GM06990 (cell line): ENCODE measurements around the gene C1RL.

Experiments used
- DNase-seq: peaks from one replicate; pipeline ENCODE4 v3.0.0-alpha.2; 2011; ENCODE audit not compliant: insufficient read length; ENCODE audit errors: extremely low read depth
- H3K27me3 ChIP-seq: replicated peaks from 2 replicates; pipeline ENCODE4 v1.6.0; 2011; ENCODE audit warnings: low read length; ENCODE audit not compliant: control insufficient read depth, insufficient read depth
- H3K36me3 ChIP-seq: 2 replicates; pipeline ENCODE4 v1.5.1; 2011; ENCODE audit warnings: low read length; ENCODE audit not compliant: control insufficient read depth, insufficient read depth
- H3K4me3 ChIP-seq: replicated peaks from 2 replicates; pipeline ENCODE4 v1.5.1; 2011; ENCODE audit warnings: low read depth, mild to moderate bottlenecking, control low read depth, low read length
- TF ChIP-seq, protein P1 (sequence below): IDR thresholded peaks from 2 replicates; pipeline ENCODE4 v1.5.1; 2011; ENCODE audit warnings: low read length, control low read depth, mild to moderate bottlenecking, inconsistent platforms; ENCODE audit not compliant: insufficient read depth, poor library complexity, severe bottlenecking

C1RL gene

GRCh38 chr12:7121324-7121723, 12.3 kb upstream of the C1RL start:
- Histone ChIP-seq H3K36me3 (peaks cover 12% of the 10 kb centered on the region), H3K27me3 (no peaks in the 10 kb centered on the region), H3K4me3 (no peak overlapping the region)
- no peak for DNase-seq
- TF ChIP-seq, protein P1, sequence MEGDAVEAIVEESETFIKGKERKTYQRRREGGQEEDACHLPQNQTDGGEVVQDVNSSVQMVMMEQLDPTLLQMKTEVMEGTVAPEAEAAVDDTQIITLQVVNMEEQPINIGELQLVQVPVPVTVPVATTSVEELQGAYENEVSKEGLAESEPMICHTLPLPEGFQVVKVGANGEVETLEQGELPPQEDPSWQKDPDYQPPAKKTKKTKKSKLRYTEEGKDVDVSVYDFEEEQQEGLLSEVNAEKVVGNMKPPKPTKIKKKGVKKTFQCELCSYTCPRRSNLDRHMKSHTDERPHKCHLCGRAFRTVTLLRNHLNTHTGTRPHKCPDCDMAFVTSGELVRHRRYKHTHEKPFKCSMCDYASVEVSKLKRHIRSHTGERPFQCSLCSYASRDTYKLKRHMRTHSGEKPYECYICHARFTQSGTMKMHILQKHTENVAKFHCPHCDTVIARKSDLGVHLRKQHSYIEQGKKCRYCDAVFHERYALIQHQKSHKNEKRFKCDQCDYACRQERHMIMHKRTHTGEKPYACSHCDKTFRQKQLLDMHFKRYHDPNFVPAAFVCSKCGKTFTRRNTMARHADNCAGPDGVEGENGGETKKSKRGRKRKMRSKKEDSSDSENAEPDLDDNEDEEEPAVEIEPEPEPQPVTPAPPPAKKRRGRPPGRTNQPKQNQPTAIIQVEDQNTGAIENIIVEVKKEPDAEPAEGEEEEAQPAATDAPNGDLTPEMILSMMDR = no peak

DNA sequence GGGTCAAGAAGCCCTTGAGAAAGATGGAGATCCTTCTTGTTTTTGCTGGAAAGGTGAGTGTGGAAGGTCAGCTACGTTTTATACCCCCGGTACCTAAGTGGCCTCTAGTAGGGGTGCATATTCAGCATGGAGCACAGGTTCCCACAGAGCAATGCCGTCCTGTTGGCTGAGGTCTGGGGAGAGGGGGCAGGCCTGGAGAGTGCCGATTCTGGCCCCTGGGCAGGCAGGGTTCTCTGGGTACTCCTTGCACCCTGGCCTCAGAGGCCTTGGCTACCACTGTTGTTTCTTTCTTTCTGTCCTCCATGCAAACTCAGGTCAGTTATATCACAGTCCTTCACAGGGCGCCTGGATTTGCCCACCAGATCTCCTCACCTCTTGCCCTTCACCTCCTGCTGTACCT, 11.2 kb upstream of the C1RL start:
- Histone ChIP-seq H3K27me3 (no peaks in the 10 kb centered on the region), H3K4me3 (no peak overlapping the region), H3K36me3 (peaks cover 15% of the 10 kb centered on the region)
- no peak for DNase-seq
- TF ChIP-seq, protein P1 = no peak

DNA sequence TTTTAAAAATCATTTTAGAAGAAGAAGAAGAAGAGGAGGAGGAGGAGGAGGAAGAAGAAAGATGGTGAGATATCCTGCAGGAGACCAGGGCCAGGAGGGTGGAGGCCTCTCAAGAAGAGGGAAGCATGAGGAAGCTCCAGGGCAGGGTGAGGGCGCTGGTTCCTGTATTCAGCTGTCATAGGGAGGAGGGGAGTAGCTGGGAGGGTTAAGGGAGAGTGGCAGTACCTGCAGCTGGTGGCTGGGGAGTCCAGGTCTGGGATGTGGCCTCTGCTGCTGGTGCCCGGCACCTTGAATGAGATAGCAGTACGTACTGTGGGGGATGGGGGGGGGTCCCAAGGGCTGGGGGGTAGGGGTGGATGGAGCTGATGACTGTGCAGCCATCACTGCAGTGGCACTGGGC, 9.9 kb upstream of the C1RL start:
- no peak overlapping the region for H3K4me3 ChIP-seq
- TF ChIP-seq, protein P1 = no peak
- DNase-seq = no peak
- no peaks in the 10 kb centered on the region for H3K27me3 ChIP-seq
- peaks cover 15% of the 10 kb centered on the region for H3K36me3 ChIP-seq

DNA sequence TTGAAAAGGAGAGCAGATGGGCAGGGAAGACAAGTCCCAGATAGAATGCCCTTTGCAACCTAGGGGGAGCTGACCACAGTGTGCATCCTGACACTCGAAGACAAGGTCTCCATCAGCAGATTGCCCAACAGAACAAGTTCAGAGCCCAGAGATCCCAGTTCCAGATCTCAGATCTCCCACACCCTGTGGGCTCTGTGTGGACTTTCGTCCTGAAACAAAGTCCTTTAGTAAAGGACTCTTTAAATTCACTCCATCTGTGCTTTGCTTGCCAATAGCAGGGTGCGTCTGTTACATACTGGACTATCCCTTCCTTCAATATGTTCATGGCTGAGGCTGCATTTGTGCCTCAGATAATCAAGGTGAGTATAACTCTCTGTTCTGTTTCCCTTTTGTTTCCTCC, 8.7 kb upstream of the C1RL start:
- Histone ChIP-seq H3K27me3 (no peaks in the 10 kb centered on the region), H3K36me3 (peaks cover 17% of the 10 kb centered on the region), H3K4me3 (no peak overlapping the region)
- no peak for DNase-seq
- TF ChIP-seq, protein P1 = no peak

DNA sequence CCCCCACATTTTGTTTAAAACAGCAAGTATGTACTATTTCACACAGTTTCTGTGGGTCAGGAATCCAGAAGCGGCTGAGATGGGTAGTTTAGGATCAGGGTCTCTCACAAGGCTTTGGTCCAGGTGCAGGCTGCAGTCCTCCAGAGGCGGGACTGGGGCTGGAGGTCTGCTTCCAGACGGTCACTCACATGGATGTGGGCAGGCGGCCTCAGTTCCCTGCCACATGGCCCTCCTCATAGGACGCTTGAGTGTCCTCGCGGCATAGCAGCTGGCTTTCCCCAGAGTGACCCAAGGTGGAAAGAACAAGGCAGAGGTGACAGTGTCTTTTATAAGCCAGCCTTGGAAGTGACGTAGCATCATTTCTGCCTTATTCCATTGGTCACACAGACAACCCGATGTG, 7.9 kb upstream of the C1RL start:
- Histone ChIP-seq H3K4me3 (no peak overlapping the region), H3K36me3 (peaks cover 17% of the 10 kb centered on the region), H3K27me3 (no peaks in the 10 kb centered on the region)
- TF ChIP-seq, protein P1 = no peak
- DNase-seq = no peak

GRCh38 chr12:7116196-7116595, 7.2 kb upstream of the C1RL start:
- TF ChIP-seq, protein P1 = no peak
- no peak for DNase-seq
- H3K36me3 ChIP-seq = peaks cover 15% of the 10 kb centered on the region
- H3K27me3 ChIP-seq = no peaks in the 10 kb centered on the region
- no peak overlapping the region for H3K4me3 ChIP-seq
